C4-2B (cell line): ENCODE data around the gene CYBC1.

Experiments used
- CTCF ChIP-seq: fragments of 450-650 bp; conservative IDR thresholded peaks from 2 replicates; pipeline ENCODE4 v1.5.1; 2017; ENCODE audit warnings: mild to moderate bottlenecking
- ZFX ChIP-seq: fragments of 450-650 bp; IDR thresholded peaks from 2 replicates; pipeline ENCODE4 v1.6.1; 2017

GRCh38 chr17:82474223-82475010 lies 23.9 kb upstream of the CYBC1 start:
- TF ChIP-seq CTCF (no peak), ZFX (no peak)
